ENCODE data around the gene ERC2. TPM values are rescaled to one million over a fixed set of nuclear protein-coding genes. Genes with fewer than 3 reads are reported as not detected.
A peak's percentile ranks its signal among the peaks of the same experiment; 100 is the strongest.
"Not testable (repeated sequence)": the region's sequence is repeated elsewhere in the genome, so short reads cannot be mapped to it uniquely, and the experiment has no call there.

Gene ERC2
- total RNA-seq = 32.5 and 34.8 TPM in 2 replicates
- long read RNA-seq, partial matches to known transcripts = 29 of 46 reads
- long read RNA-seq, other reads (novel, unspliced or antisense) = 17 of 46 reads

DNA sequence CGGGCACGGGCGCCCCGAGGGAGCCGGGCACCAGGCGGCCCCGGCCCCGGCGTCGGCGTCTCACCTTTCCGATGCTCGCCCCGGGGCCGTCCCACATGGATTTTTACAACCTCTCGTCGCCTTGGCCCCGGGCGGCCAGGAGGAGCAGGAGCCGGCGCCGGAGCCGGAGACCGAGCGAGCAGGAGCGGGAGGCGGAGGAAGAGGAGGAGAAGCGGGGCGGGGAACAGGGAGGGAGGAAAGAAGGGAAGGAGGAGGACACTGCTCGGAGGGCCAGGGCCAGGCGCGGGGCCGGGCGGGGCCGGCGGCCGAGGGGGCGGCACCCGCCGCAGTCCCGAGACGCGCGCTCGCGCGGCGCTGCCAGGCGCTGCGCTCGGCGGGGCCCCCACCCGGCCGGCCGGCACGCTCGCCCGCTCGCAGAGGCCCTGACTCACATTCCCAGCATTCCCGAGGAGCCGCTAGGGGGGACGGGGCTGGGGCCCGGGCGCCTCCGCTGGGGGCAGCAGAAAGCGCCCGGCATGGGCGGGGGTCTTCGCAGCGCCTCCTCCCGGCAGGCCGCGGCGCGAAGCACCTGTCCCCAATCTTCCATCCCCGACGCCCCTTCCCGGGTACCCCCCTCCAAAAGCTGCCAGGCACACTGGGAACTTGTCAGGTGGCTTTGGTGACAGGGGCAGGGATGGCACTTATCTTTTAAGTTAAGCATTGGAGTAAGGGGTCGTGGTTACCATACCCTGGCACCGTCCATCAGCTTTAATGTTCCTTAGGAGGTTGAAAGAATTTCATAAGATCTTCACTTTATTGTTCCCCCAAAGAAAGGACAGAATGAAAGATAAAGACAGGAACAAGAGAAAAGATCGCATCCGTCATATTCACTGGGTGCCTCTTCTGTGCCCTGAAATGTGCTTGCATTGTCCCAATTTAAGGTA, at the start of gene ERC2:
Gene ERC2, minus strand, starts transcription at position 284 of the 923 bp plus-strand sequence.
- peak; percentile 83 for DNase-seq (ENCODE audit: low spot score, unreplicated experiment)
- H3K9me3 Mint-ChIP-seq (ENCODE audit: low read depth) = no peaks in the 10 kb centered on the region
- TF ChIP-seq CTCF (IDR thresholded peaks at IDR 0.05; ENCODE audit: unreplicated experiment) = peak; percentile 80
- peak within 1 kb of the TSS; percentile 95 for H3K27ac Mint-ChIP-seq
- peak within 1 kb of the TSS; percentile 97 for H3K4me3 Mint-ChIP-seq (ENCODE audit: low read depth)
- peaks cover 3% of the 10 kb centered on the region for H3K27me3 Mint-ChIP-seq
- no peaks in the 10 kb centered on the region for H3K36me3 Mint-ChIP-seq (ENCODE audit: insufficient read depth)
- H3K4me1 Mint-ChIP-seq (ENCODE audit: low read depth) = peaks cover 7% of the 10 kb centered on the region

GRCh38 chr3:56502738-56503137, 34.5 kb upstream of the ERC2 start:
- Mint-ChIP-seq H3K36me3 (ENCODE audit: insufficient read depth) (no peaks in the 10 kb centered on the region), H3K4me1 (ENCODE audit: low read depth) (no peaks in the 10 kb centered on the region), H3K27me3 (peaks cover 1% of the 10 kb centered on the region), H3K4me3 (ENCODE audit: low read depth) (no peak overlapping the region), H3K9me3 (ENCODE audit: low read depth) (no peaks in the 10 kb centered on the region), H3K27ac (no peak overlapping the region)
- TF ChIP-seq CTCF (IDR thresholded peaks at IDR 0.05; ENCODE audit: unreplicated experiment) = no peak
- no peak for DNase-seq (ENCODE audit: low spot score, unreplicated experiment)

- peak overlapping the region; percentile 57 for H3K27ac Mint-ChIP-seq
- H3K4me3 Mint-ChIP-seq (ENCODE audit: low read depth); H3K9me3 Mint-ChIP-seq (ENCODE audit: low read depth); DNase-seq (ENCODE audit: low spot score, unreplicated experiment); H3K36me3 Mint-ChIP-seq (ENCODE audit: insufficient read depth): not testable (repeated sequence)
- H3K4me1 Mint-ChIP-seq (ENCODE audit: low read depth) = peaks cover 20% of the 10 kb centered on the region
- H3K27me3 Mint-ChIP-seq = peaks cover 15% of the 10 kb centered on the region
Observed at GRCh38 chr3:56496376-56496775, 28.1 kb upstream of the ERC2 start.

- H3K4me1 Mint-ChIP-seq (ENCODE audit: low read depth) = peaks cover 20% of the 10 kb centered on the region
- no peak overlapping the region for H3K4me3 Mint-ChIP-seq (ENCODE audit: low read depth)
- H3K27ac Mint-ChIP-seq = no peak overlapping the region
- peak; percentile 79 for DNase-seq (ENCODE audit: low spot score, unreplicated experiment)
- H3K9me3 Mint-ChIP-seq (ENCODE audit: low read depth) = no peaks in the 10 kb centered on the region
- H3K27me3 Mint-ChIP-seq = peaks cover 24% of the 10 kb centered on the region
- H3K36me3 Mint-ChIP-seq (ENCODE audit: insufficient read depth) = no peaks in the 10 kb centered on the region
- TF ChIP-seq CTCF (IDR thresholded peaks at IDR 0.05; ENCODE audit: unreplicated experiment) = peak; percentile 96
Observed at GRCh38 chr3:56494679-56495322, 26.5 kb upstream of the ERC2 start.

DNA sequence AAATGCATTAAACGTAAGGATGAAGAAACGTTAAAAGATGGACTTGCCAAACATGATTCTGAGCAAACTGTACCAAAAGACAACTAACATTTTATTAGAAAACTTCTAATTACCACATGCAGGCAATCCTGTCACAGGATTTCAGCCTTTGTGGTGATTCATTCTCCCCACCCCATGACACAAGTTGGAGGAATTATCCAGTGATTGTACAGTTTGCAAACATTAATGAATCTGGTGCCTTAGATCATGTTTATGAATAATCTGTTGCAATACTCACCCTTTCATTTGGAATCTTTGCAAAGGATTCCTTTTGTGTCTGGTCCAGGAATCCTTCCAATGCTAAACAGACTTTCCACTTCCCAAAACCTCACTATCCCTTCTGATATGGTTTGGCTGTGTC, 23.3 kb upstream of the ERC2 start:
- no peak for DNase-seq (ENCODE audit: low spot score, unreplicated experiment)
- Mint-ChIP-seq H3K36me3 (ENCODE audit: insufficient read depth) (no peaks in the 10 kb centered on the region), H3K9me3 (ENCODE audit: low read depth) (no peaks in the 10 kb centered on the region), H3K27ac (no peak overlapping the region), H3K4me3 (ENCODE audit: low read depth) (no peak overlapping the region), H3K27me3 (peaks cover 23% of the 10 kb centered on the region), H3K4me1 (ENCODE audit: low read depth) (peaks cover 16% of the 10 kb centered on the region)
- no peak for TF ChIP-seq CTCF (IDR thresholded peaks at IDR 0.05; ENCODE audit: unreplicated experiment)
